ENCODE measurements around the gene URB2. TPM values are rescaled to one million over a fixed set of nuclear protein-coding genes. Genes with fewer than 3 reads are reported as not detected.

The URB2 gene
- total and polyA plus RNA-seq, 2 donors (not counting 1 experiment from before 2014, with no cell fraction given) = 5.4 to 9.6 TPM

DNA sequence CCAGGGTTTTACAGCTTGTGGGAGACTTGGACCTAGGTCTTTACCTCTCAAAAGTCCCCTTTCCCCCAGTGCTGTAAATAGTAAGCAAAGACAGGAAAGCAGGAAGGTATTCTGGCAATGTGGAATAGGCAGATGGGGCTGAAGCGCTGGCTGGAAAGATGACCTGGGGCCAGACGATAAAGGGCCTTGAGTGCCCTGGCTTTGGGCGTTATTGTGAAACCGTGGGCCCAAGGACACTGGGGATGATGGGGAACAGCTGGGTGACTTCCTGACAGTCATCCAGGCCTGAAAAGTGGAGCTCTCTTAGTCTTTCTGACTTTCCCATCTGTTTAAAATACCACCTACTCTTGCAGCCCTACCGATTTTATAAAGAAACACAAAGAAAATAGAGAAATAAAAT is 16.3 kb downstream of the URB2 start:
- Mint-ChIP-seq H3K4me3 (no peak overlapping the region), H3K4me1 (peaks cover 16% of the 10 kb centered on the region), H3K9me3 (ENCODE audit: insufficient read depth) (no peaks in the 10 kb centered on the region), H3K27ac (no peak overlapping the region), H3K27me3 (no peaks in the 10 kb centered on the region)
- 95% methylated on average over 4 of the region's 5 CpGs for WGBS (ENCODE audit: insufficient coverage)
- peaks cover 0 to 38% of the 10 kb centered on the region in 2 experiments for H3K36me3 ChIP-seq (replicated peaks in 1 of 2; ENCODE audit: control extremely low read depth in 1 of 2, control insufficient read depth in 1 of 2, extremely low read depth in 1 of 2, insufficient read depth in 2 of 2, low read length in 1 of 2)
- CTCF ChIA-PET = no interaction called here
- H4K20me1 ChIP-seq (ENCODE audit: control insufficient read depth, insufficient read depth, low read length, poor library complexity, severe bottlenecking) = peaks cover 15% of the 10 kb centered on the region
- no peak overlapping the region for H2AFZ ChIP-seq (ENCODE audit: insufficient read depth, low read depth, low read length, poor library complexity, severe bottlenecking)
- no peak overlapping the region for H3K4me2 ChIP-seq (replicated peaks; ENCODE audit: low read depth, low read length, poor library complexity, severe bottlenecking)
- peaks cover 8 to 11% of the 10 kb centered on the region in 2 donors for H3K4me1 ChIP-seq (ENCODE audit: control insufficient read depth in 2 of 2, insufficient read depth in 2 of 2, low read length in 2 of 2)
- no peak overlapping the region for H3K4me3 ChIP-seq (ENCODE audit: control extremely low read depth in 1 of 5, extremely low read depth in 1 of 5, insufficient read depth in 1 of 5, low read depth in 2 of 5, low read length in 4 of 5)
- H3K9ac ChIP-seq (ENCODE audit: low read length) = no peak overlapping the region
- no peak for TF ChIP-seq EZH2 (IDR thresholded peaks at IDR 0.05; ENCODE audit: borderline replicate concordance, insufficient read depth, low read depth, low read length, poor library complexity, severe bottlenecking)
- TF ChIP-seq CTCF (IDR thresholded peaks at IDR 0.05) = no peak
- no peak for DNase-seq
- no peaks in the 10 kb centered on the region for H3K27me3 ChIP-seq (replicated peaks in 1 of 4; ENCODE audit: control extremely low read depth in 1 of 4, control insufficient read depth in 3 of 4, insufficient read depth in 4 of 4, low read length in 3 of 4)
- POLR2A ChIA-PET = no interaction called here
- H3K27ac ChIP-seq (ENCODE audit: low read length in 2 of 2) = no peak overlapping the region
- intact Hi-C loops (cut with micrococcal nuclease) = no loop called here
- no peaks in the 10 kb centered on the region for H3K9me3 ChIP-seq (ENCODE audit: control extremely low read depth in 1 of 3, control insufficient read depth in 2 of 3, insufficient read depth in 1 of 3, low read length in 2 of 3)
- no peak for ATAC-seq (ENCODE audit: low read depth)
- peaks cover 16% of the 10 kb centered on the region for H3K79me2 ChIP-seq (ENCODE audit: control insufficient read depth, insufficient read depth, low read length)

DNA sequence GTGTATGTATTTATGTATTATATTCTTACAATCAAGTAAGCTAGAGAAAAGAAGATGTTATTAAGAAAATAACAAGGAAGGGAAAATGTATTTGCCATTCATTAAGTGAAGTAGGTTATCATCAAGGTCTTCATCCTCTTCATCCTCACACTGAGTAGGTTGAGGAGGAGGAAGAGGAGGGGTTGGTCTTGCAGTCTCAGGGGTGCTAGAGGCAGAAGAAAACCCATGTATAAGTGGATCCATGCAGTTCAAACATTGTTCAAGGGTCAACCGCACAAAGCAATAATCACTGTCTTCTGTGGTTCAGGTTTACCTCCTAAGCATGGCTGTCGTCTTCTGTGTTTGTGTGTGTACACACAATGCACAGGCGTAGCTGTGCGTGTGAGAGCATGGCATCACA is 16.9 kb downstream of the URB2 start:
- peaks cover 8 to 11% of the 10 kb centered on the region in 2 donors for H3K4me1 ChIP-seq (ENCODE audit: control insufficient read depth in 2 of 2, insufficient read depth in 2 of 2, low read length in 2 of 2)
- H3K27me3 ChIP-seq (replicated peaks in 1 of 4; ENCODE audit: control extremely low read depth in 1 of 4, control insufficient read depth in 3 of 4, insufficient read depth in 4 of 4, low read length in 3 of 4) = no peaks in the 10 kb centered on the region
- no peak overlapping the region for H3K9ac ChIP-seq (ENCODE audit: low read length)
- intact Hi-C loops (cut with micrococcal nuclease) = no loop called here
- POLR2A ChIA-PET = no interaction called here
- peaks cover 10% of the 10 kb centered on the region for H3K79me2 ChIP-seq (ENCODE audit: control insufficient read depth, insufficient read depth, low read length)
- 96% methylated on average over 4 of the region's 4 CpGs for WGBS (ENCODE audit: insufficient coverage)
- H3K36me3 ChIP-seq (replicated peaks in 1 of 2; ENCODE audit: control extremely low read depth in 1 of 2, control insufficient read depth in 1 of 2, extremely low read depth in 1 of 2, insufficient read depth in 2 of 2, low read length in 1 of 2) = peaks cover 0 to 38% of the 10 kb centered on the region in 2 experiments
- DNase-seq (no peak), ATAC-seq (ENCODE audit: low read depth) (no peak)
- H3K4me2 ChIP-seq (replicated peaks; ENCODE audit: low read depth, low read length, poor library complexity, severe bottlenecking) = no peak overlapping the region
- no peak overlapping the region for H3K4me3 Mint-ChIP-seq
- peaks cover 16% of the 10 kb centered on the region for H3K4me1 Mint-ChIP-seq
- H3K27ac Mint-ChIP-seq = no peak overlapping the region
- no peaks in the 10 kb centered on the region for H3K27me3 Mint-ChIP-seq
- CTCF ChIA-PET = no interaction called here
- no peaks in the 10 kb centered on the region for H3K9me3 Mint-ChIP-seq (ENCODE audit: insufficient read depth)
- H3K27ac ChIP-seq (ENCODE audit: low read length in 2 of 2) = no peak overlapping the region
- H4K20me1 ChIP-seq (ENCODE audit: control insufficient read depth, insufficient read depth, low read length, poor library complexity, severe bottlenecking) = peaks cover 15% of the 10 kb centered on the region
- no peak for TF ChIP-seq CTCF (IDR thresholded peaks at IDR 0.05)
- TF ChIP-seq EZH2 (IDR thresholded peaks at IDR 0.05; ENCODE audit: borderline replicate concordance, insufficient read depth, low read depth, low read length, poor library complexity, severe bottlenecking) = no peak
- H2AFZ ChIP-seq (ENCODE audit: insufficient read depth, low read depth, low read length, poor library complexity, severe bottlenecking) = no peak overlapping the region
- no peak overlapping the region for H3K4me3 ChIP-seq (ENCODE audit: control extremely low read depth in 1 of 5, extremely low read depth in 1 of 5, insufficient read depth in 1 of 5, low read depth in 2 of 5, low read length in 4 of 5)
- H3K9me3 ChIP-seq (ENCODE audit: control extremely low read depth in 1 of 3, control insufficient read depth in 2 of 3, insufficient read depth in 1 of 3, low read length in 2 of 3) = no peaks in the 10 kb centered on the region
